HG02840 (cell line): ENCODE measurements around the gene IRS1.

Experiments used
- ATAC-seq: cut with Tn5 transposase; IDR thresholded peaks from one replicate; pipeline ENCODE4 v1.9.1; 2021; ENCODE audit warnings: mild to moderate bottlenecking, moderate library complexity, moderate number of reproducible peaks; ENCODE audit not compliant: unreplicated experiment, low FRiP score

Gene IRS1

GRCh38 chr2:226732478-226733188, 67.0 kb downstream of the IRS1 start:
- ATAC-seq: no peak

DNA sequence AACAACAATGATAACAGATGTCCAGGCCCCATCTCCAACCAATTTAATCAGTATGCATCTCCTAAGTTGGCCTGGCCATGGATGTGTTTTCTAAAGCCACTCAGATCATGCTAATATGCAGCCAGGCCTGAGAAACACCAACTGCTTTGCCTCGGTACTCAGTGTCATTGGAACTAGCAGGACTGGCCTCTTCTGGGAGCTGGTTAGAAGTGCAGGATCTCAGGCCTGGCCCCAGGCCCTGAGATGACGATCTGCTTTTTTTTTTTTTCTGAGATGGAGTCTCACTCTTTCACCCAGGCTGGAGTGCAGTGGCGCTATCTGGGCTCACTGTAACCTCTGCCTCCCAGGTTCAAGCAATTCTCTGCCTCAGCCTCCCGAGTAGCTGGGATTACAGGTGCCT, 69.1 kb downstream of the IRS1 start:
- no peak for ATAC-seq

- ATAC-seq: no peak
Measured at GRCh38 chr2:226728996-226729395, 70.6 kb downstream of the IRS1 start.

DNA sequence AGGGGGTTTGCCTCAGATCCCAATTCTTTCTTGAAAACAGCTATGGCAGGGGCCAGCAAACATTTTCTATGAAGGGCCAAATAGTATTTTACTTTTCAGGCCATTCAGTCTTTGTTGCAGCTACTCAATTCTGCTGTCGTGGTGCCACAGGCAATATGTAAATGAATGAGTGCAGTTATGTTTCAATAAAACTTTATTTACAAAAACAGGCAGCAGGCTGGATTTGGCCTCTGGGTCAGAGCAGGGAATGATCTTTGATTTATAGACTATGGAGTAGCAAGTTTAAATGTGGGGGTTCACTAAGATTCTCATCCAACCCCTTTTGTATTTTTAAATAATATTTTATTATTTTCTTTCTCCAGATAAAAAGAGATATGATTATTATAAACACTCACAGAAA, 72.4 kb downstream of the IRS1 start:
- no peak for ATAC-seq

DNA sequence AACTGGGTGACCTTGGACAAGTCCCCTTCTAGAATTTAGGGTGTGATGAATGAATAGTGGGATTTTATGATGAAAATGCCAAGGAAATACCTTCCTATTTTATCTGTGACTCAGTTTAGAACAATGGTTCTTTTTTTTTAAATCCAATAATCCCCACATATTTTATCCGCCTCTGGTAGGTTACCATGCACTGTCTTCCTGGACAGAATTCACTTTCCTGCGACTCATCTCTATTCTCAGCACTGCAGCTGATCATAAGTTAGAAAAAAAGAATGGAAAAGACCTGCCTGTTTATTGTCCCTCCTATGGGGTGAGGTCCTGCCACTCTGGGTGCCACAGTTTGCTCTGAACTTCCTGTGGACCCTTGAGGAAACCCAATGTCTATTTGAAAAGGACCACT, 73.1 kb downstream of the IRS1 start:
- no peak for ATAC-seq

DNA sequence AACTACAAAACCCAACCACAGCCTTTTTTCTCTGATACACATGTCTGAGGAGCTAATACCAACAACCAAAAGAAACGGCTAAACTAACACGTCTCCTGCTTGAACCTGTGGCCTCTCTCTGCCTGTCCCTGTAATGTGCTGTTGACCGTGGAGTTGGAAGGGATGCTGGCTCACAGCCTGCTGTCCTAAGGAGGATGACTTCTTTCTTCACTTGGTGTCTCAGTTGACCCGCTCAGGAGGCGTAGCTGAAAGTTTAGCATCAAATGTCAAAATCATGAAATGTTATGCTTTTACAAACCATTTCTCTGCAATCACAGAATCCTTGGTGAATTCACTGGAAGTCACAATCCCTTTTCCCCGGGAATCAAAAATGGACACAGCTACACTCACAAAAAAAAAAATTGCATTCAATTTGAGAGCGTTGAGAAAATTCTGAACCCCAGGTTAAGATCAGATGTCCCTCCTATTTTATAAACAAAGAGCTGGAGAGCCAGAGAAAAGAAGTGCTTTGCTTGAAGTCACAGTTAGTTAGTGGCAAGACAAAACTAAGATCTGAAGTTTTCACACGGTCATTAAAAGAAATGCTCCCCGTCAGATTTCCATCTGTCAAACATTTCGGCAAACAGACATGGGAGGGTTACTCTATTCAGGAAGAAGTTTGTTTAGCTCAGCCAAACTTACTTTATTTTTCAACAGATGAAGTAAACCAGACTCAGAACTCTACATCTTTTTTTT, 74.3 kb downstream of the IRS1 start:
- no peak for ATAC-seq

DNA sequence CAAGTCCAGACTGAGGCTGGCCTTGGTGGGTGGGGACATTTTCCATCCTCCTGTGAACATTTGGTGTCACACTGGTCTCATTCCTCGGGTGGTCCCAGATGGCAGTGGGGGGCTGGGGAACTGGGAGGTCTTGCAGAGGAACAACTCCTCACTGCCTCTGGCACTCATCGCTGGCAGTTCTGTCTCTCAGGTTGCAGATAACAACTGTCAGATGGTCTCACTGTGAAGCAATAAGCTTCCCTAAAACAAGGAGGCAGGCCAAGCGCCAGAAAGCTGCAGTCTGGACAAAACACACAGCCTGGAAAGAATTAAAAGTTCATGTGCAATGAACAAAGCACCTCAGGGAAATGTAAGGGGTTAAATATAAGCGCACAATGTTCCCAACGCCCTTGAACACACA, 78.1 kb downstream of the IRS1 start:
- ATAC-seq: no peak

GRCh38 chr2:226720948-226721347, 78.7 kb downstream of the IRS1 start:
- ATAC-seq: no peak

DNA sequence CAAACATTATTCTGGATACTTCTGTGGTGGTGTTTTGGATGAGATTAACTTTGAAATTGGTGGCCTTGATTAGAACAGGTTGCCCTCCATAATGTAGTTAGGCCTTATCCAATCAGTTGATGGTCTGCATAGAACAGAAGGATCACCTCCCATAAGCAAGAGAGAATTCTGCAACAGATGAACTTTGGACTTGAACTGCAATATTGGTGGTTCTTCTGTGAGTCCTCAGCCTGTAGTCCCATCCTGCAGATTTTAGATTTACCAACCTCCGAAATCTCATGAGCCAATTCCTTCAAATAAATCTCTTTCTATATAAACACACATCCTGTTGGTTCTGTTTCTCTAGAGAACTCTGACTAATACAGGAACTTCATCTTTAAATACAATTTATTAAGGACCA, 81.9 kb downstream of the IRS1 start:
- ATAC-seq: no peak

GRCh38 chr2:226716126-226716525, 83.5 kb downstream of the IRS1 start:
- ATAC-seq: peak; percentile 67

GRCh38 chr2:226715347-226715990, 84.2 kb downstream of the IRS1 start:
- ATAC-seq: no peak

DNA sequence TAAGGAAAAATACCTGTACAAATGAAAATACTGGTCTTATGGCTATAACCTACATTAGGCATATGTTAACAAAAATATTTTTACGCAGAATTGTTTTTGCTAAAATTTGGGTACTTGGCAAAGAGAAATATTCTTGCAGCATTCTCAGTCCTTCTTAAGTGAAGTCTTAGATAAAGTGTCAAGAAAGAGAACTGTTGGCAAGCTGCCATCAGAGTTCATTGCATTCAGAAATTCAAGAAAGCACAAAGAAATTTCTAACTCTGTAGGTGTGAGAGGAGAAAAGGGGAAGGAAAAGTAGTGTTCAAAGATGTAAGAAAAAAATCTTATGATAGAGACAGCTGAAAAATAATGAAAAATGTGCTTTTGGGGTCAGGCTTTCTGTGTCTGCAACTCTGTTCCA, 86.7 kb downstream of the IRS1 start:
- no peak for ATAC-seq

GRCh38 chr2:226711606-226712296, 87.9 kb downstream of the IRS1 start:
- ATAC-seq: no peak

- no peak for ATAC-seq
Measured at GRCh38 chr2:226707499-226707898, 92.1 kb downstream of the IRS1 start.

DNA sequence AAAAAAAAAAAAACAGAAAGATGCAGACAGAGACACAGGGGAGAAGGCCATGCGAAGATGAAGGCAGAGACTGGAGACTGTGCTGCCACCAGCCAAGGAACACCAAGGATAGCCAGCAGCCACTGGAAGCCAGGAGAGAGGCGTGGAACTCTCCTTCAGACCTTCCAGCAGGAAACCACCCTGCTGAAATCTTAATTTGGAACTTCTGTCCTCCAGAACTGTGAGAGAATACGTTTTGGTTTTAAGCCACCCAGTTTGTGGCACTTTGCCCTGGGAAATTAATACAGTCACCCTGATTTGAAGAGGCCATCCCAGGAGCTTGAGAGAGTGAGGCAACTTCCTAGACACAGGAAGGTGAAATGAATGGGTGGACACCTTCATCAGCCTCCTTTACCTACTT, 93.7 kb downstream of the IRS1 start:
- ATAC-seq: no peak

GRCh38 chr2:226705133-226705886, 94.3 kb downstream of the IRS1 start:
- ATAC-seq: no peak

GRCh38 chr2:226703514-226703913, 96.1 kb downstream of the IRS1 start:
- ATAC-seq: no peak

- no peak for ATAC-seq
Measured at GRCh38 chr2:226702376-226702775, 97.2 kb downstream of the IRS1 start.

- peak; percentile 52 for ATAC-seq
Measured at GRCh38 chr2:226701052-226701451, 98.6 kb downstream of the IRS1 start.

- ATAC-seq: no peak
Measured at GRCh38 chr2:226699321-226699720, 100.3 kb downstream of the IRS1 start.
